Inferior parietal cortex (tissue), 1 donor: ENCODE data around the gene PPP1R12B.
A peak's percentile ranks its signal among the peaks of the same experiment; 100 is the strongest.
"Not testable (repeated sequence)": the region's sequence is repeated elsewhere in the genome, so short reads cannot be mapped to it uniquely, and the experiment has no call there.

Experiments used
- DNase-seq: peaks from one replicate; pipeline ENCODE4 v3.0.0-alpha.2; 2016; ENCODE audit errors: extremely low spot score

PPP1R12B gene

GRCh38 chr1:202398439-202398838, 49.9 kb downstream of the PPP1R12B start:
- DNase-seq: not testable (repeated sequence)

GRCh38 chr1:202401771-202402170, 53.3 kb downstream of the PPP1R12B start:
- peak; percentile 22 for DNase-seq

GRCh38 chr1:202403381-202403780, 54.9 kb downstream of the PPP1R12B start:
- peak; percentile 15 for DNase-seq

GRCh38 chr1:202405928-202406327, 57.4 kb downstream of the PPP1R12B start:
- DNase-seq: peak; percentile 14

- not testable (repeated sequence) for DNase-seq
Observed at GRCh38 chr1:202406896-202407295, 58.4 kb downstream of the PPP1R12B start.

GRCh38 chr1:202407378-202407777, 58.9 kb downstream of the PPP1R12B start:
- DNase-seq: not testable (repeated sequence)

GRCh38 chr1:202410251-202410650, 61.8 kb downstream of the PPP1R12B start:
- peak; percentile 64 for DNase-seq

- peak; percentile 72 for DNase-seq
Observed at GRCh38 chr1:202410854-202411357, 62.4 kb downstream of the PPP1R12B start.

- DNase-seq: peak; percentile 28
Observed at GRCh38 chr1:202411422-202411821, 62.9 kb downstream of the PPP1R12B start.

- DNase-seq: not testable (repeated sequence)
Observed at GRCh38 chr1:202412421-202412820, 63.9 kb downstream of the PPP1R12B start.

- peak; percentile 39 for DNase-seq
Observed at GRCh38 chr1:202416641-202417040, 68.1 kb downstream of the PPP1R12B start.

- DNase-seq: not testable (repeated sequence)
Observed at GRCh38 chr1:202417141-202417540, 68.6 kb downstream of the PPP1R12B start.

- DNase-seq: peak; percentile 60
Observed at GRCh38 chr1:202417762-202418201, 69.3 kb downstream of the PPP1R12B start.

- not testable (repeated sequence) for DNase-seq
Observed at GRCh38 chr1:202419731-202420130, 71.2 kb downstream of the PPP1R12B start.

GRCh38 chr1:202420422-202421094, 72.1 kb downstream of the PPP1R12B start:
- DNase-seq: not testable (repeated sequence)

- DNase-seq: not testable (repeated sequence)
Observed at GRCh38 chr1:202422709-202423108, 74.2 kb downstream of the PPP1R12B start.

- DNase-seq: not testable (repeated sequence)
Observed at GRCh38 chr1:202424260-202424659, 75.8 kb downstream of the PPP1R12B start.

- DNase-seq: not testable (repeated sequence)
Observed at GRCh38 chr1:202430111-202430510, 81.6 kb downstream of the PPP1R12B start.

- DNase-seq: not testable (repeated sequence)
Observed at GRCh38 chr1:202432338-202432737, 83.8 kb downstream of the PPP1R12B start.

- no peak for DNase-seq
Observed at GRCh38 chr1:202433155-202434043, 84.9 kb downstream of the PPP1R12B start.

- no peak for DNase-seq
Observed at GRCh38 chr1:202434059-202434458, 85.6 kb downstream of the PPP1R12B start.
